SK-N-MC (cell line): ENCODE results near the gene AP5M1.
"Not testable (repeated sequence)": the region's sequence is repeated elsewhere in the genome, so short reads cannot be mapped to it uniquely, and the experiment has no call there.

ENCODE experiments used
- EZH2 ChIP-seq: fragments of 200-600 bp; sonication (generic); IDR thresholded peaks from one replicate; pipeline ENCODE4 v1.6.1; 2017; ENCODE audit warnings: antibody characterized with exemption
- POLR2AphosphoS5 ChIP-seq: IDR thresholded peaks from 2 replicates; pipeline ENCODE4 v1.6.1; 2012; ENCODE audit warnings: mild to moderate bottlenecking, low read depth, low read length, borderline replicate concordance

DNA sequence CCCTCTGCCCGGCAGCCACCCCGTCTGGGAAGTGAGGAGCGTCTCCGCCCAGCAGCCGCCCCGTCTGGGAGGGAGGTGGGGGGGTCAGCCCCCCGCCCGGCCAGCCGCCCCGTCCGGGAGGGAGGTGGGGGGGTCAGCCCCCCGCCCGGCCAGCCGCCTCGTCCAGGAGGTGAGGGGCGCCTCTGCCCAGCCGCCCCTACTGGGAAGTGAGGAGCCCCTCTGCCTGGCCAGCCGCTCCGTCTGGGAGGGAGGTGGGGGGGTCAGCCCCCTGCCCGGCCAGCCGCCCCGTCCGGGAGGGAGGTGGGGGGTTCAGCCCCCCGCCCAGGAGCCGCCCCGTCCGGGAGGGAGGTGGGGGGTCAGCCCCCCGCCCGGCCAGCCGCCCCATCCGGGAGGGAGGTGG lies 65.0 kb downstream of the AP5M1 start:
- TF ChIP-seq EZH2, POLR2AphosphoS5: not testable (repeated sequence)
